HG02678 (cell line): ENCODE measurements around the gene AXIN1.
"Not testable (repeated sequence)": the region's sequence is repeated elsewhere in the genome, so short reads cannot be mapped to it uniquely, and the experiment has no call there.

Experiments used
- ATAC-seq: cut with Tn5 transposase; IDR thresholded peaks from one replicate; pipeline ENCODE4 v1.9.1; 2021; ENCODE audit warnings: mild to moderate bottlenecking, moderate library complexity; ENCODE audit not compliant: unreplicated experiment

AXIN1 gene

DNA sequence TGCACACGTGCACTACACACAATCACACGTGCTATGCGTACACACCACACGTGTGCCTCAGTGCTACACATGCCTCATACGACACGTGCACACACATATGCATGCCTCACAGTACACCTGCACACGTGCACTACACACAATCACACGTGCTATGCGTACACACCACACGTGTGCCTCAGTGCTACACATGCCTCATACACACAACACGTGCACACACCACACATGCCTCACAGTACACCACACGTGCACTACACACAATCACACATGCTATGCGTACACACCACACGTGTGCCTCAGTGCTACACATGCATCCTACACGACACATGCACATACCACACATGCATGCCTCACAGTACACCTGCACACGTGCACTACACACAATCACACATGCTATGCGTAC lies 85.0 kb downstream of the AXIN1 start:
- ATAC-seq: not testable (repeated sequence)

DNA sequence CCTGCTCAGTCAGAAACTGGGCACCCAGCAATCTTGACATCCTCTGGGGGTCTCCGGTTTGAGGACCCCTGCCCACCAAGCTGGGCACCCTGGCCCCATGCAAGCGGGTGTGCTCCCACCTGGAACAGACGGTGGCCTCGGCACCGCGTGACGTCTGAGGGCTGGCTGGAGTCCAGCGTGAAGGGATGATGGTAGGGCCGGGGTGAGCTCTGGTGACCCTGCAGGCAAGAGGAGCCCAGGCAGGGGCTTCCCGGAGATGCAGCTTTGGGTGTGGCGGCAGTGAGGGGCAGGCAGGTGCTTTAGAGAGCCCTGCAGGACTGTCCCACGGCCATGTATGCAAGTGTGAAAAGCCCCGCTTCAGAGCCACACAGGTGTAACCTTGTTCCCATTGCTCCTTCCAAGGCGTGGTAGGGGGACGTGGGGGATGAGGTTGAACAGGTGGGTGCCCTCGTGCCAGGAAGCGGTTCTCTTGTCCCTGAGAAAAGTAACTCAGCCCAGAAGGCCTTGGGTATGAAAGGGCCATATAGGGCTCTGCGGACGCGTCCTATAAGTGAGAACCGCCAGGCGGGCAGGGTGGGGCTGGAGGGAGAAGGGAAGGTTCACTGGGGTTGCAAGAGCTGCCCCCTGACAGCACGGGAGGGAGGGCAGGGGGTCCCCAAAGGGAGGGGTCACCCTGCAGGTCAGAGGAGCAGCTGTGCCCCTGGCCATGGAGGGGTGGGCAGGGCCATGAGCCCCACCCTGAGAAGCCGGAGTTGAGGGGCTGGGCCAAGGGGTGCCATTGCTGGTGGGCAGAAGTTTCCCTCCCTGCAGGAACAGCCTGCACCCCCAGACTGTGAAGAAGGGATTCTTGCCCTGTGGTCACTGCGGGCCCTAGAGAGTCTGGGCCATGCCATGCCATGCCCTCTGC lies 86.0 kb downstream of the AXIN1 start:
- no peak for ATAC-seq

DNA sequence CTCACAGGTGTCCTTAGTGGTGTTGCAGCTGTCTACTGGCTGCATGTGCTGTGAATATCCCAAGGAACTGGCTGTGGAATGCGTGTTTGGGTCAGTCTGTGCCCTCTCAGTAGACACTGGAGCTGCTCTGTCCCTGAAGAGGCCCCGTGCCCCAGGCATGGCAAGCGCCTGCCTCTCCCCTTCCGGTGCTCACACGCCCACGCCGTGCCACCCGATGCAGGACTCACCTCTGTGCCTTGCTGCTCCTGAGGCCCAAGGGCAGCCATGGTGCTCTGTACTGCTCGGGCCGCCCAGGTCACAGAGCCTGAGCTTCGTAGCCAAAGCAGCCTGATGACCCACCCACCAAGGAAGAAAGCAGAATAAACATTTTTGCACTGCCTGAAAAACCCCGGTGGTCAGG lies 86.8 kb downstream of the AXIN1 start:
- no peak for ATAC-seq

DNA sequence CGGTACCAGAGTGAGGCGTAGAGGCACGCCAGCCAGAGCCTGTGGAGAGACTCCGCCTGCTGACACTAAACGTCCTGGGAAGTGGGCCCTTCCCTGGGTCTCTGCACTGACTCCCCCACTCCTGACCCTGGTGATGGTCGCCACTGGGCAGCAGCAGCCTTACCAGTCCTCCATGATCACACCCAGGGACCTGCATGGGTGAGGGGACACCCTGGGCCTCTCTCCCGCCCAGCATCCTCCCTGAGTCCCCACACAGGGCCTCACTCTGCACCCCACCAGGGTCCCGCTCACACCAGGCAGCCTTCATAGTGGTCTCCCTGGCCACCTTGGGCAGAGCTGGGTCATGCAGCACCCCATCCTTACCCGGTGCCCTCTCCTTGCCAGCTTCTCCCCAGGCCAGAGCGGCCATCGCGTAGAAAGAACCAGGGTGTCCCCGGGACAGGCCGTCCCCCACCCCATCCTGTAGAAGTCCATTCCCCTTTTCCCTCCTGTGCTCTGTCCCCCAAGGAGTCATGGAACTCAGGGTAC lies 87.5 kb downstream of the AXIN1 start:
- ATAC-seq: no peak

- no peak for ATAC-seq
Observed at GRCh38 chr16:264440-264951, 88.0 kb downstream of the AXIN1 start.

DNA sequence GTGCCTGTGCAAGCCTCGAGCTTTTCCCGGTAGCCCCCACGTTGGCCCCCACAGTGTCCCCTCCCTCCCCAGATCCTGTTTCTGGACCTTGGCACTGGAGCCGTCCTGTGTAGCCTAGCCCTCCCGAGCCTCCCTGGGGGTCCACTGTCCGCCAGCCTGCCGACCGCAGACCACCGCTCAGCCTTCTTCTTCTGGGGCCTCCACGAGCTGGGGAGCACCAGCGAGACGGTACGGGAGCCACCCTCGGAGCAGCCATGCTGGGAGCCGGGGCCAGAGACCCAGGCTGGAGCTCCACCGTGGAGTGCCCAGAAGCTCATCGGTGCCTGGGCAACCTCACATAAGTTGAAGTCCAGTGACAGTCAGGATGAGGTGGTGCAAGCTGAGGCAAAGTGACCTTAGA lies 88.6 kb downstream of the AXIN1 start:
- ATAC-seq: no peak

DNA sequence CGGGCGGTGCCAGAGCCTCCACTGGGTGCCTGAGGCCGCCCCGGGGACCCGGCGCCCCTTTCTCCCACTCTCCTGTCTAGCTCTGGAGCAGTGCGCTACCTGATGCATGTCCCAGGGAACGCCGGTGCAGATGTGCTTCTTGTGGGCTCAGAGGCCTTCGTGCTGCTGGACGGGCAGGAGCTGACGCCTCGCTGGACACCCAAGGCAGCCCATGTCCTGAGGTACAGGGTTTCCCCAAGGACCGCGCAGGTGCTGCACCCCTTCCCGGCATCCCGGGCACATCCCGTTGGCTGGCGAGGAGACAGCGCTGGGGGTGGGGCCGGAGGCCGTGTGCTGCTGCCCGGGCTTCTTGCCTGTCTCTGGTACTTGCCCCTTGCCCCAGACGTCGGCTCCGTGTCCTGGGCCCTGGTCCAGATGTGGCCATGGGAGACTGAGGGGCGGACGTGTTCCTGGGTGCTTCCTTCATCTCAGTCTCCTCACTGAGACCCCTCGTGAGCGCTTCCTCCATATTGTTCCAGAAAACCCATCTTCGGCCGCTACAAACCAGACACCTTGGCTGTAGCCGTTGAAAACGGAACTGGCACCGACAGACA lies 89.2 kb downstream of the AXIN1 start:
- no peak for ATAC-seq

GRCh38 chr16:262121-262745 lies 90.3 kb downstream of the AXIN1 start:
- no peak for ATAC-seq

- ATAC-seq: no peak
Observed at GRCh38 chr16:261031-261691, 91.4 kb downstream of the AXIN1 start.

GRCh38 chr16:260326-260725 lies 92.2 kb downstream of the AXIN1 start:
- no peak for ATAC-seq

DNA sequence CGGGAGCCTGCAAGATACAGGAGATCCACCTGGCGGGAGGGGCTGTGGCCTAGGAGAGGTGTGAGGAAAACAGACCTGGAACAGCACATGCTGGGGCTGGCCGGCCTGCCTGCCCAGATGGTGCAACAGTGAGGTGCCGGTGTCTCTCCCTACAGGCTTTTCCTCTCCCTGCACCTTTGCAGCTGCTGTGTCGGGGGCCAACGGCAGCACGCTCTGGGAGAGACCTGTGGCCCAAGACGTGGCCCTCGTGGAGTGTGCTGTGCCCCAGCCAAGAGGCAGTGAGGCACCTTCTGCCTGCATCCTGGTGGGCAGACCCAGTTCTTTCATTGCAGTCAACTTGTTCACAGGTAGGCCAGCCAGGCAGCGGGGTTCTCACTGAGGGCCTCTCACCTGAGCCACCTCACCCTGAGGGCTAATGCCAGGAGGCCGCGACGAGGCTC lies 92.7 kb downstream of the AXIN1 start:
- ATAC-seq: no peak

GRCh38 chr16:259226-259625 lies 93.3 kb downstream of the AXIN1 start:
- ATAC-seq: no peak

DNA sequence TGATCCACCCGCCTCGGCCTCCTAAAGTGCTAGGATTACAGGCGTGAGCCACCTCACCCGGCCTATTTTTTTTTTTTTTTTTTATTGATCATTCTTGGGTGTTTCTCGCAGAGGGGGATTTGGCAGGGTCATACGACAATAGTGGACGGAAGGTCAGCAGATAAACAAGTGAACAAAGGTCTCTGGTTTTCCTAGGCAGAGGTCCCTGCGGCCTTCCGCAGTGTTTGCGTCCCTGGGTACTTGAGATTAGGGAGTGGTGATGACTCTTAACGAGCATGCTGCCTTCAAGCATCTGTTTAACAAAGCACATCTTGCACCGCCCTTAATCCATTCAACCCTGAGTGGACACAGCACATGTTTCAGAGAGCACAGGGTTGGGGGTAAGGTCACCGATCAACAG lies 94.4 kb downstream of the AXIN1 start:
- ATAC-seq: not testable (repeated sequence)

- no peak for ATAC-seq
Observed at GRCh38 chr16:255183-255582, 97.3 kb downstream of the AXIN1 start.

GRCh38 chr16:254461-254860 lies 98.1 kb downstream of the AXIN1 start:
- ATAC-seq: no peak

- ATAC-seq: no peak
Observed at GRCh38 chr16:253833-254232, 98.7 kb downstream of the AXIN1 start.

GRCh38 chr16:252366-253337 lies 99.9 kb downstream of the AXIN1 start:
- no peak for ATAC-seq

GRCh38 chr16:249431-249830 lies 103.1 kb downstream of the AXIN1 start:
- ATAC-seq: no peak

GRCh38 chr16:247027-247426 lies 105.5 kb downstream of the AXIN1 start:
- no peak for ATAC-seq

DNA sequence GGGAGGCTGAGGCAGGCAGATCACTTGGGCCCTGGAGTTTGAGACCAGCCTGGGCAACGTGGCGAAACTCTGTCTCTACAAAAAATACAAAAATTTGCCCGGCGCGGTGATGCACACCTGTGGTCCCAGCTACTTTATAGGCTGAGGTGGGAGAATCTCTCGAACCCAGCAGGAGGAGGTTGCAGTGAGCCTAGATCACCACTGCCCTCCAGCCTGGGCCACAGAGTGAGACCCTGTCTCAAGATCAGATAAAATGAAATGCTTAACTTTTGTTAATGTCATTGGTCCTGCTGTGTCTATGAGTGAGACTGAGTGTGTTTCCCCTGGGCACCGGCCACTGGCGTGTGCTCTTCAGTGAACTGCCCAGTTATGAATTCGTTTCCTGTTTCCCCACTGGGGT lies 107.4 kb downstream of the AXIN1 start:
- no peak for ATAC-seq
